Mucosa of rectum (tissue), 2 donors: ENCODE measurements around the gene RSU1.
A peak's percentile ranks its signal among the peaks of the same experiment; 100 is the strongest.

Experiments used
- H3K27ac ChIP-seq, 2 donors: one replicate each; pipeline ENCODE4 v1.7.0; 2013; ENCODE audit warnings: inconsistent platforms in 2 of 2, low read depth in 2 of 2, low read length in 2 of 2
- H3K27me3 ChIP-seq, 2 donors: one replicate each; pipeline ENCODE4 v1.7.0; 2013; ENCODE audit warnings: low read length in 2 of 2; ENCODE audit not compliant: control insufficient read depth in 2 of 2, insufficient read depth in 2 of 2
- H3K36me3 ChIP-seq, 2 donors: one replicate each; pipeline ENCODE4 v1.7.0; 2013; ENCODE audit warnings: low read length in 2 of 2; ENCODE audit not compliant: control insufficient read depth in 2 of 2, insufficient read depth in 2 of 2
- H3K4me1 ChIP-seq, 2 donors: one replicate each; pipeline ENCODE4 v1.7.0; 2013; ENCODE audit warnings: low read length in 2 of 2, mild to moderate bottlenecking in 1 of 2; ENCODE audit not compliant: control insufficient read depth in 2 of 2, insufficient read depth in 2 of 2
- H3K4me3 ChIP-seq, 2 donors: one replicate each; pipeline ENCODE4 v1.7.0; 2013; ENCODE audit warnings: low read length in 2 of 2
- H3K9ac ChIP-seq, 2 donors: one replicate each; pipeline ENCODE4 v1.7.0; 2013; ENCODE audit warnings: low read length in 2 of 2, low read depth in 1 of 2, mild to moderate bottlenecking in 1 of 2
- H3K9me3 ChIP-seq, 2 donors: one replicate each; pipeline ENCODE4 v1.7.0; 2013; ENCODE audit warnings: low read length in 2 of 2; ENCODE audit not compliant: control insufficient read depth in 2 of 2
- donor health status: healthy.
- donor health status: Normal muscosa, but diverticular disease.

The RSU1 gene

GRCh38 chr10:16811292-16811691 is 5.9 kb downstream of the RSU1 start:
- Histone ChIP-seq H3K27me3 (no peaks in the 10 kb centered on the region), H3K4me1 (peaks cover 0 to 2% of the 10 kb centered on the region in 2 donors), H3K9ac (no peak overlapping the region), H3K27ac (no peak overlapping the region), H3K4me3 (no peak overlapping the region), H3K36me3 (no peaks in the 10 kb centered on the region), H3K9me3 (no peaks in the 10 kb centered on the region)

- Histone ChIP-seq H3K27ac (no peak overlapping the region), H3K36me3 (no peaks in the 10 kb centered on the region), H3K9ac (no peak overlapping the region), H3K4me3 (no peak overlapping the region), H3K9me3 (no peaks in the 10 kb centered on the region), H3K27me3 (no peaks in the 10 kb centered on the region), H3K4me1 (no peaks in the 10 kb centered on the region)
These were observed 8.0 kb downstream of the RSU1 start for GRCh38 chr10:16809074-16809718.

GRCh38 chr10:16804123-16804522 is 13.1 kb downstream of the RSU1 start:
- H3K36me3 ChIP-seq, result no peaks in the 10 kb centered on the region
- no peak overlapping the region for H3K9ac ChIP-seq
- no peaks in the 10 kb centered on the region for H3K4me1 ChIP-seq
- H3K4me3 ChIP-seq, result no peak overlapping the region
- H3K27me3 ChIP-seq, result no peaks in the 10 kb centered on the region
- no peaks in the 10 kb centered on the region for H3K9me3 ChIP-seq
- no peak overlapping the region for H3K27ac ChIP-seq

- no peak overlapping the region for H3K9ac ChIP-seq
- no peak overlapping the region for H3K27ac ChIP-seq
- no peaks in the 10 kb centered on the region for H3K4me1 ChIP-seq
- no peaks in the 10 kb centered on the region for H3K9me3 ChIP-seq
- no peaks in the 10 kb centered on the region for H3K36me3 ChIP-seq
- no peaks in the 10 kb centered on the region for H3K27me3 ChIP-seq
- H3K4me3 ChIP-seq, result no peak overlapping the region
These were observed 13.8 kb downstream of the RSU1 start for GRCh38 chr10:16803464-16803863.

GRCh38 chr10:16799621-16800020 is 17.6 kb downstream of the RSU1 start:
- Histone ChIP-seq H3K9ac (no peak overlapping the region), H3K27ac (no peak overlapping the region), H3K4me1 (no peaks in the 10 kb centered on the region), H3K27me3 (no peaks in the 10 kb centered on the region), H3K9me3 (no peaks in the 10 kb centered on the region), H3K36me3 (no peaks in the 10 kb centered on the region), H3K4me3 (no peak overlapping the region)

- Histone ChIP-seq H3K9ac (no peak overlapping the region), H3K27ac (peak overlapping the region in 1 of 2 donors; percentile 34), H3K36me3 (no peaks in the 10 kb centered on the region), H3K27me3 (no peaks in the 10 kb centered on the region), H3K9me3 (no peaks in the 10 kb centered on the region), H3K4me3 (no peak overlapping the region), H3K4me1 (no peaks in the 10 kb centered on the region)
These were observed 18.7 kb downstream of the RSU1 start for GRCh38 chr10:16798571-16798970.

- no peaks in the 10 kb centered on the region for H3K9me3 ChIP-seq
- H3K27me3 ChIP-seq, result no peaks in the 10 kb centered on the region
- H3K27ac ChIP-seq, result no peak overlapping the region
- H3K9ac ChIP-seq, result no peak overlapping the region
- H3K36me3 ChIP-seq, result no peaks in the 10 kb centered on the region
- no peaks in the 10 kb centered on the region for H3K4me1 ChIP-seq
- no peak overlapping the region for H3K4me3 ChIP-seq
These were observed 21.7 kb downstream of the RSU1 start for GRCh38 chr10:16795410-16796073.

- Histone ChIP-seq H3K4me3 (peak overlapping the region in 1 of 2 donors; percentile 13), H3K36me3 (no peaks in the 10 kb centered on the region), H3K4me1 (no peaks in the 10 kb centered on the region), H3K9ac (no peak overlapping the region), H3K27ac (peak overlapping the region in 1 of 2 donors; percentile 23), H3K9me3 (no peaks in the 10 kb centered on the region), H3K27me3 (no peaks in the 10 kb centered on the region)
These were observed 23.2 kb downstream of the RSU1 start for GRCh38 chr10:16794005-16794404.

GRCh38 chr10:16792675-16793074 is 24.5 kb downstream of the RSU1 start:
- Histone ChIP-seq H3K36me3 (no peaks in the 10 kb centered on the region), H3K27ac (no peak overlapping the region), H3K4me1 (no peaks in the 10 kb centered on the region), H3K4me3 (no peak overlapping the region), H3K9me3 (no peaks in the 10 kb centered on the region), H3K27me3 (no peaks in the 10 kb centered on the region), H3K9ac (no peak overlapping the region)

- no peaks in the 10 kb centered on the region for H3K36me3 ChIP-seq
- H3K4me1 ChIP-seq, result no peaks in the 10 kb centered on the region
- H3K9me3 ChIP-seq, result no peaks in the 10 kb centered on the region
- H3K9ac ChIP-seq, result no peak overlapping the region
- no peak overlapping the region for H3K27ac ChIP-seq
- no peaks in the 10 kb centered on the region for H3K27me3 ChIP-seq
- no peak overlapping the region for H3K4me3 ChIP-seq
These were observed 27.5 kb downstream of the RSU1 start for GRCh38 chr10:16789765-16790164.
